Lung (tissue), 12 donors: Measurements from ENCODE around the gene CAPN2. TPM values are rescaled to one million over a fixed set of nuclear protein-coding genes. Genes with fewer than 3 reads are reported as not detected.

Source experiments
- ATAC-seq: fragments of 200-7000 bp; cut with Tn5 transposase; one replicate; pipeline ENCODE4 v1.9.1; 2020; ENCODE audit warnings: moderate number of reproducible peaks; ENCODE audit not compliant: insufficient read depth, low FRiP score
- DNase-seq, 3 donors: peaks; one replicate each; pipeline ENCODE4 v3.0.0-alpha.2; 2013 to 2017
- H3K27ac ChIP-seq, 2 donors: one replicate each; pipeline ENCODE4 v1.5.1; 2013; ENCODE audit warnings: mild to moderate bottlenecking in 2 of 2, moderate library complexity in 2 of 2, control low read depth in 1 of 2, inconsistent platforms in 1 of 2, low read depth in 1 of 2, low read length in 1 of 2
- H3K27me3 ChIP-seq, 3 donors: one replicate each; pipeline ENCODE4 v1.5.1; 2013; ENCODE audit warnings: low read length in 2 of 3; ENCODE audit not compliant: control insufficient read depth in 3 of 3, insufficient read depth in 3 of 3
- H3K36me3 ChIP-seq, 4 donors: one replicate each; pipeline ENCODE4 v1.5.1; 2013; ENCODE audit warnings: low read length in 4 of 4, mild to moderate bottlenecking in 1 of 4, moderate library complexity in 1 of 4; ENCODE audit not compliant: control insufficient read depth in 4 of 4, insufficient read depth in 4 of 4
- H3K4me1 ChIP-seq, 5 donors: one replicate each; pipeline ENCODE4 v1.5.1; 2013; ENCODE audit warnings: low read length in 5 of 5, mild to moderate bottlenecking in 2 of 5, moderate library complexity in 1 of 5; ENCODE audit not compliant: control insufficient read depth in 5 of 5, insufficient read depth in 5 of 5
- H3K4me3 ChIP-seq: one replicate; pipeline ENCODE4 v1.5.1; 2013; ENCODE audit warnings: mild to moderate bottlenecking, control low read depth, moderate library complexity
- H3K9ac ChIP-seq, 2 donors: one replicate each; pipeline ENCODE4 v1.5.1; 2013; ENCODE audit warnings: low read length in 2 of 2, control low read depth in 1 of 2; ENCODE audit not compliant: insufficient read depth in 1 of 2
- H3K9me3 ChIP-seq, 4 donors: one replicate each; pipeline ENCODE4 v1.5.1; 2013; ENCODE audit warnings: low read length in 3 of 4, mild to moderate bottlenecking in 1 of 4, moderate library complexity in 1 of 4; ENCODE audit not compliant: control insufficient read depth in 4 of 4, insufficient read depth in 3 of 4
- CTCF ChIP-seq: IDR thresholded peaks from 2 replicates; pipeline ENCODE4 v1.5.1; 2012; ENCODE audit warnings: mild to moderate bottlenecking; ENCODE audit errors: control extremely low read depth, extremely low read depth
- WGBS, 2 donors: extraction: QIAGEN DNeasy Blood & Tissue Kit; methylation state at CpG; one replicate each; pipeline ENCODE4 v1.1.7; 2013; 5-methylcytosine and 5-hydroxymethylcytosine counted together
- polyA plus RNA-seq, 2 donors: library from polyadenylated mRNA; stranded (reverse); fragments of 200-250 nt; gene quantifications; one replicate each; pipeline ENCODE4 v1.2.1, GENCODE V29; 2013
- total RNA-seq, 2 donors: library from RNA; depleted of rRNA in 1 of 2; stranded (reverse); fragments of >200 nt in 1 of 2; gene quantifications; one replicate each; pipeline ENCODE4 v1.2.1, GENCODE V29; 2014 to 2021
- donor health status: control.
- donor health status: control.
- donor health status: Bipolar disorder and iron deficiency.
- donor health status: healthy.
- donor health status: DM: yes; HTN: yes; CAD: no.

The CAPN2 gene
- total and polyA plus RNA-seq, 4 donors, result 144 to 353 (median 168) TPM

GRCh38 chr1:223810586-223810985, 98.2 kb downstream of the CAPN2 start:
- no peaks in the 10 kb centered on the region for H3K27me3 ChIP-seq
- DNase-seq (no peak), ATAC-seq (no peak)
- no peaks in the 10 kb centered on the region for H3K9me3 ChIP-seq
- no peak overlapping the region for H3K9ac ChIP-seq
- H3K4me3 ChIP-seq, result no peak overlapping the region
- H3K36me3 ChIP-seq, result peaks cover 14 to 23% (median 19%) of the 10 kb centered on the region in 4 donors
- no peak overlapping the region for H3K27ac ChIP-seq
- 76 to 85% methylated on average over 2 of the region's 2 CpGs for WGBS, 2 donors
- no peak for TF ChIP-seq CTCF
- peaks cover 0 to 2% (median 0%) of the 10 kb centered on the region in 5 donors for H3K4me1 ChIP-seq

- Histone ChIP-seq H3K4me1 (peaks cover 0 to 2% (median 0%) of the 10 kb centered on the region in 5 donors), H3K36me3 (peaks cover 8 to 19% (median 16%) of the 10 kb centered on the region in 4 donors), H3K27ac (no peak overlapping the region), H3K9me3 (no peaks in the 10 kb centered on the region), H3K27me3 (no peaks in the 10 kb centered on the region), H3K4me3 (no peak overlapping the region), H3K9ac (no peak overlapping the region)
- TF ChIP-seq CTCF, result peak; percentile 50
- no peak for ATAC-seq
- peak in 2 of 3 donors; percentile 58 to 59 for DNase-seq
- 55% methylated on average over 3 of the region's 3 CpGs for WGBS, 2 donors
Measured at GRCh38 chr1:223811634-223812101, 99.3 kb downstream of the CAPN2 start.

GRCh38 chr1:223813645-223814044, 101.3 kb downstream of the CAPN2 start:
- peaks cover 8 to 16% (median 13%) of the 10 kb centered on the region in 4 donors for H3K36me3 ChIP-seq
- no peak overlapping the region for H3K4me3 ChIP-seq
- peaks cover 0 to 2% (median 0%) of the 10 kb centered on the region in 5 donors for H3K4me1 ChIP-seq
- H3K27me3 ChIP-seq, result no peaks in the 10 kb centered on the region
- no peak overlapping the region for H3K27ac ChIP-seq
- DNase-seq (no peak), ATAC-seq (no peak)
- H3K9me3 ChIP-seq, result no peaks in the 10 kb centered on the region
- no peak overlapping the region for H3K9ac ChIP-seq
- TF ChIP-seq CTCF, result no peak
